Endothelial cell of umbilical vein (primary cell): Measurements from ENCODE around the gene ARHGAP21. TPM values are rescaled to one million over a fixed set of nuclear protein-coding genes. Genes with fewer than 3 reads are reported as not detected.

ENCODE experiments used
- BruUV-seq: library from RNA; stranded (reverse); fragments of 400-500 nt; replicated peaks from 2 replicates; lab custom pipeline; 2021; lab: Mats Ljungman, UMichigan
- CTCF ChIA-PET: fragments of 300-600, 350-600 bp; sonication (Branson Sonifier 250); formaldehyde crosslinking; loops from one replicate; lab custom pipeline; 2021; ENCODE audit warnings: antibody characterized with exemption, inconsistent platforms; lab: Charles Lee
- POLR2A ChIA-PET: fragments of 300-600, 350-600 bp; sonication (Branson Sonifier 250); formaldehyde crosslinking; loops from one replicate; lab custom pipeline; 2021; ENCODE audit warnings: antibody characterized with exemption, inconsistent platforms; lab: Charles Lee
- DNase-seq: peaks from one replicate; pipeline ENCODE4 v3.0.0-alpha.2; 2011; ENCODE audit warnings: low read depth, low spot score
- FAIRE-seq: peaks from 2 replicates; lab custom pipeline; 2011; peaks lifted over from hg19 to GRCh38; lab: Jason Lieb, UNC
- H2AFZ ChIP-seq: 2 replicates; pipeline ENCODE4 v1.6.0; 2012; ENCODE audit warnings: low read depth, low read length, control low read depth, inconsistent platforms
- H3K27ac ChIP-seq: 2 replicates; pipeline ENCODE4 v1.5.1; 2011; ENCODE audit warnings: low read depth, mild to moderate bottlenecking, control low read depth, low read length, moderate library complexity; ENCODE audit not compliant: insufficient read depth
- H3K27me3 ChIP-seq, 2 experiments: 2 replicates each; pipeline versions ENCODE4 v1.6.0 to v1.6.1; 2011; ENCODE audit warnings: low read length in 2 of 2, mixed read lengths in 1 of 2; ENCODE audit not compliant: control insufficient read depth in 2 of 2, insufficient read depth in 2 of 2
- H3K36me3 ChIP-seq, 2 experiments: 2 replicates in 1 of 2; 3 replicates in 1 of 2; pipeline ENCODE4 v1.5.1; 2011; ENCODE audit warnings: low read length in 2 of 2, mild to moderate bottlenecking in 1 of 2, moderate library complexity in 1 of 2; ENCODE audit not compliant: control insufficient read depth in 2 of 2, insufficient read depth in 2 of 2; ENCODE audit errors: extremely low read depth in 1 of 2
- H3K4me1 ChIP-seq: 3 replicates; pipeline ENCODE4 v1.5.1; 2011; ENCODE audit warnings: mild to moderate bottlenecking, low read length; ENCODE audit not compliant: control insufficient read depth, insufficient read depth; ENCODE audit errors: extremely low read depth
- H3K4me2 ChIP-seq: 2 replicates; pipeline ENCODE4 v1.6.1; 2011; ENCODE audit warnings: low read length, control low read depth, mixed read lengths; ENCODE audit not compliant: insufficient read depth
- H3K4me3 ChIP-seq, 3 experiments: fragments of 200-600 bp in 1 of 3; sonication (generic), shearing (Covaris generic) in 1 of 3; replicated peaks in 1 of 3; 2 replicates each; pipeline ENCODE4 v1.5.1; 2011 to 2016; ENCODE audit warnings: control low read depth in 3 of 3, low read length in 3 of 3, mild to moderate bottlenecking in 2 of 3, inconsistent platforms in 1 of 3, low read depth in 1 of 3, moderate library complexity in 1 of 3; ENCODE audit not compliant: insufficient read depth in 1 of 3
- H3K79me2 ChIP-seq: 2 replicates; pipeline ENCODE4 v1.6.0; 2012; ENCODE audit warnings: low read length, inconsistent platforms; ENCODE audit not compliant: control insufficient read depth, insufficient read depth
- H3K9ac ChIP-seq: replicated peaks from 2 replicates; pipeline ENCODE3; 2011; ENCODE audit warnings: low read length, control low read depth; ENCODE audit not compliant: insufficient read depth; ENCODE audit errors: extremely low read depth
- H3K9me1 ChIP-seq: replicated peaks from 3 replicates; pipeline ENCODE4 v1.6.0; 2011; ENCODE audit warnings: mild to moderate bottlenecking, low read length; ENCODE audit not compliant: control insufficient read depth, insufficient read depth; ENCODE audit errors: extremely low read depth
- H3K9me3 ChIP-seq: replicated peaks from 2 replicates; pipeline ENCODE4 v1.5.1; 2012; ENCODE audit warnings: low read length, inconsistent platforms; ENCODE audit not compliant: control insufficient read depth, insufficient read depth
- H4K20me1 ChIP-seq: replicated peaks from 2 replicates; pipeline ENCODE3; 2011; ENCODE audit warnings: mild to moderate bottlenecking, low read length; ENCODE audit not compliant: control insufficient read depth, insufficient read depth; ENCODE audit errors: extremely low read depth
- CTCF ChIP-seq, 2 donors: IDR thresholded peaks; 1 replicate in 1 of 2; 2 replicates in 1 of 2; pipeline ENCODE4 v1.5.1; 2011; ENCODE audit warnings: low read length in 2 of 2, mild to moderate bottlenecking in 2 of 2, moderate library complexity in 2 of 2, control low read depth in 1 of 2, inconsistent platforms in 1 of 2, low read depth in 1 of 2; ENCODE audit not compliant: insufficient read depth in 1 of 2; ENCODE audit errors: extremely low read depth in 1 of 2
- EZH2 ChIP-seq: IDR thresholded peaks from 2 replicates; pipeline ENCODE4 v1.6.1; 2012; ENCODE audit warnings: borderline replicate concordance, low read depth, mild to moderate bottlenecking, moderate library complexity, low read length, inconsistent platforms; ENCODE audit not compliant: severe bottlenecking
- FOS ChIP-seq: IDR thresholded peaks from 2 replicates; pipeline ENCODE4 v1.6.1; 2011; ENCODE audit warnings: mild to moderate bottlenecking, low read length, moderate library complexity, borderline replicate concordance; ENCODE audit not compliant: insufficient read depth
- GATA2 ChIP-seq: IDR thresholded peaks from 2 replicates; pipeline ENCODE4 v1.7.0; 2011; ENCODE audit warnings: low read depth, mild to moderate bottlenecking, moderate library complexity, mixed read lengths, low read length; ENCODE audit not compliant: insufficient read length, insufficient read depth
- JUN ChIP-seq: IDR thresholded peaks from 2 replicates; pipeline ENCODE4 v1.6.1; 2011; ENCODE audit warnings: borderline replicate concordance, low read depth; ENCODE audit not compliant: insufficient read length, insufficient read depth
- MAX ChIP-seq: IDR thresholded peaks from 2 replicates; pipeline ENCODE4 v1.6.1; 2011; ENCODE audit not compliant: insufficient read depth, insufficient read length
- MYC ChIP-seq: IDR thresholded peaks from one replicate; pipeline ENCODE4 v1.6.1; 2011; ENCODE audit warnings: mild to moderate bottlenecking, low read depth, low read length
- POLR2A ChIP-seq: IDR thresholded peaks from 2 replicates; pipeline ENCODE4 v1.6.1; 2012; ENCODE audit warnings: low read depth, mild to moderate bottlenecking, control low read depth, low read length
- POLR2AphosphoS5 ChIP-seq: IDR thresholded peaks from 2 replicates; pipeline ENCODE4 v1.6.1; 2012; ENCODE audit warnings: low read depth, mild to moderate bottlenecking, control low read depth, low read length, moderate library complexity; ENCODE audit not compliant: insufficient read depth
- dilution Hi-C: fragments of 300-500 bp; cut with MboI; formaldehyde crosslinking; loops from one replicate; pipeline ENCODE4 v1.15.0; 2019; ENCODE audit warnings: low sequenced_read_pairs; ENCODE audit not compliant: extremely low pct_ligation_motif_present
- intact Hi-C: fragments of 100-400 bp; cut with micrococcal nuclease; formaldehyde crosslinking; loops from one replicate; pipeline ENCODE4 v1.10.0; 2022
- polyA plus RNA-seq, 4 experiments: library from polyadenylated mRNA; depleted of rRNA in 3 of 4; stranded (reverse) in 3 of 4; unstranded in 1 of 4; fragments of >200 nt; gene quantifications; 2 replicates each; pipeline versions ENCODE4 v1.2.1 to v1.2.3, GENCODE V29; 2011 to 2012; ENCODE audit warnings: missing spikeins in 1 of 4
- total RNA-seq: library from RNA; stranded (reverse); gene quantifications from 2 replicates; pipeline ENCODE4 v1.2.3, GENCODE V29; 2021

Gene ARHGAP21
- total and polyA plus RNA-seq, 2 donors (not counting 3 experiments of a cell fraction or from before 2014, with no cell fraction given), result 29.5 to 97.8 TPM

- Histone ChIP-seq H3K9me1 (no peaks in the 10 kb centered on the region), H3K4me3 (no peak overlapping the region), H3K36me3 (no peaks in the 10 kb centered on the region), H3K27ac (no peak overlapping the region), H3K9ac (no peak overlapping the region), H3K9me3 (no peaks in the 10 kb centered on the region), H3K4me2 (no peak overlapping the region), H3K27me3 (no peaks in the 10 kb centered on the region), H3K79me2 (peaks cover 90% of the 10 kb centered on the region), H2AFZ (no peak overlapping the region), H4K20me1 (peaks cover 5% of the 10 kb centered on the region), H3K4me1 (no peaks in the 10 kb centered on the region)
- TF ChIP-seq MYC (no peak), POLR2A (no peak), POLR2AphosphoS5 (no peak), CTCF (IDR thresholded peaks at IDR 0.05; ENCODE audit: extremely low read depth in 1 of 2, insufficient read depth in 1 of 2, low read depth in 1 of 2, low read length in 2 of 2) (no peak), FOS (no peak), MAX (no peak), JUN (no peak), EZH2 (no peak), GATA2 (no peak)
- DNase-seq (no peak), FAIRE-seq (no peak)
- intact Hi-C loops, result no loop called here
- CTCF ChIA-PET, result interaction anchor here (1.6 kb wide), 1 partner anchor 76 kb away, joined by 5 read pairs; no protein-coding TSS in a partner anchor
- dilution Hi-C loops, result no loop called here
- POLR2A ChIA-PET, result no interaction called here
- no TSS peak for BruUV-seq
These were observed 29.6 kb downstream of the ARHGAP21 start for GRCh38 chr10:24694086-24694485.
